Duodenal mucosa (tissue), 2 donors: ENCODE measurements around the gene DNM2.

Source experiments
- H3K27ac ChIP-seq: one replicate; pipeline ENCODE4 v1.7.0; 2013; ENCODE audit warnings: low read depth, low read length
- H3K27me3 ChIP-seq, 2 donors: one replicate each; pipeline ENCODE4 v1.7.0; 2013; ENCODE audit warnings: low read length in 2 of 2, control low read depth in 1 of 2; ENCODE audit not compliant: insufficient read depth in 2 of 2, control insufficient read depth in 1 of 2
- H3K36me3 ChIP-seq, 2 donors: one replicate each; pipeline ENCODE4 v1.7.0; 2013; ENCODE audit warnings: low read length in 2 of 2, control low read depth in 1 of 2; ENCODE audit not compliant: insufficient read depth in 2 of 2, control insufficient read depth in 1 of 2
- H3K4me1 ChIP-seq, 2 donors: one replicate each; pipeline ENCODE4 v1.7.0; 2013; ENCODE audit warnings: low read length in 2 of 2, control low read depth in 1 of 2; ENCODE audit not compliant: insufficient read depth in 2 of 2, control insufficient read depth in 1 of 2
- H3K4me3 ChIP-seq, 2 donors: one replicate each; pipeline ENCODE4 v1.7.0; 2013; ENCODE audit warnings: low read length in 2 of 2, low read depth in 1 of 2
- H3K9ac ChIP-seq, 2 donors: one replicate each; pipeline ENCODE4 v1.7.0; 2013; ENCODE audit warnings: low read length in 2 of 2, low read depth in 1 of 2
- H3K9me3 ChIP-seq, 2 donors: one replicate each; pipeline ENCODE4 v1.7.0; 2013; ENCODE audit warnings: low read length in 2 of 2, control low read depth in 1 of 2; ENCODE audit not compliant: control insufficient read depth in 1 of 2

DNM2 gene

GRCh38 chr19:10688545-10689280, 29.2 kb upstream of the DNM2 start:
- no peak overlapping the region for H3K27ac ChIP-seq
- H3K36me3 ChIP-seq, result peaks cover 54 to 85% of the 10 kb centered on the region in 2 donors

GRCh38 chr19:10690341-10690781, 27.5 kb upstream of the DNM2 start:
- no peak overlapping the region for H3K9ac ChIP-seq
- H3K4me3 ChIP-seq, result no peak overlapping the region
- H3K27me3 ChIP-seq, result no peaks in the 10 kb centered on the region
- H3K4me1 ChIP-seq, result peaks cover 3 to 5% of the 10 kb centered on the region in 2 donors
- peaks cover 41 to 68% of the 10 kb centered on the region in 2 donors for H3K36me3 ChIP-seq
- no peaks in the 10 kb centered on the region for H3K9me3 ChIP-seq
- no peak overlapping the region for H3K27ac ChIP-seq

More at GRCh38 chr19:10688545-10689280, 29.2 kb upstream of the DNM2 start:
- Histone ChIP-seq H3K9ac (no peak overlapping the region), H3K27me3 (no peaks in the 10 kb centered on the region), H3K4me1 (no peaks in the 10 kb centered on the region), H3K9me3 (no peaks in the 10 kb centered on the region), H3K4me3 (no peak overlapping the region)

GRCh38 chr19:10691178-10691881, 26.5 kb upstream of the DNM2 start:
- Histone ChIP-seq H3K27ac (no peak overlapping the region), H3K4me1 (peaks cover 4 to 11% of the 10 kb centered on the region in 2 donors), H3K36me3 (peaks cover 37 to 63% of the 10 kb centered on the region in 2 donors), H3K4me3 (no peak overlapping the region), H3K9me3 (no peaks in the 10 kb centered on the region), H3K27me3 (no peaks in the 10 kb centered on the region), H3K9ac (no peak overlapping the region)

- no peaks in the 10 kb centered on the region for H3K27me3 ChIP-seq
- H3K27ac ChIP-seq, result no peak overlapping the region
- no peak overlapping the region for H3K4me3 ChIP-seq
- peaks cover 4 to 11% of the 10 kb centered on the region in 2 donors for H3K4me1 ChIP-seq
- H3K9me3 ChIP-seq, result no peaks in the 10 kb centered on the region
- H3K9ac ChIP-seq, result no peak overlapping the region
- peaks cover 37 to 57% of the 10 kb centered on the region in 2 donors for H3K36me3 ChIP-seq
These were observed 26.0 kb upstream of the DNM2 start for GRCh38 chr19:10691883-10692282.

GRCh38 chr19:10692673-10693264, 25.1 kb upstream of the DNM2 start:
- H3K27ac ChIP-seq, result no peak overlapping the region
- peaks cover 33 to 49% of the 10 kb centered on the region in 2 donors for H3K36me3 ChIP-seq
- no peaks in the 10 kb centered on the region for H3K9me3 ChIP-seq
- no peaks in the 10 kb centered on the region for H3K27me3 ChIP-seq
- peaks cover 4 to 11% of the 10 kb centered on the region in 2 donors for H3K4me1 ChIP-seq
- H3K9ac ChIP-seq, result no peak overlapping the region
- H3K4me3 ChIP-seq, result no peak overlapping the region

GRCh38 chr19:10694706-10695307, 23.1 kb upstream of the DNM2 start:
- peaks cover 16 to 30% of the 10 kb centered on the region in 2 donors for H3K36me3 ChIP-seq
- no peak overlapping the region for H3K4me3 ChIP-seq
- no peaks in the 10 kb centered on the region for H3K9me3 ChIP-seq
- no peaks in the 10 kb centered on the region for H3K27me3 ChIP-seq
- H3K4me1 ChIP-seq, result peaks cover 4 to 11% of the 10 kb centered on the region in 2 donors
- no peak overlapping the region for H3K27ac ChIP-seq
- H3K9ac ChIP-seq, result no peak overlapping the region

- H3K4me1 ChIP-seq, result peaks cover 4 to 11% of the 10 kb centered on the region in 2 donors
- no peaks in the 10 kb centered on the region for H3K9me3 ChIP-seq
- H3K27me3 ChIP-seq, result no peaks in the 10 kb centered on the region
- H3K36me3 ChIP-seq, result peaks cover 9 to 21% of the 10 kb centered on the region in 2 donors
- H3K4me3 ChIP-seq, result peak overlapping the region; percentile 51 to 62
- H3K9ac ChIP-seq, result no peak overlapping the region
- H3K27ac ChIP-seq, result no peak overlapping the region
These were observed 22.2 kb upstream of the DNM2 start for GRCh38 chr19:10695401-10696398.

- Histone ChIP-seq H3K9ac (no peak overlapping the region), H3K9me3 (no peaks in the 10 kb centered on the region)
These were observed 18.1 kb upstream of the DNM2 start for GRCh38 chr19:10699650-10700335.

More at GRCh38 chr19:10699650-10700335, 18.1 kb upstream of the DNM2 start:
- Histone ChIP-seq H3K36me3 (no peaks in the 10 kb centered on the region), H3K27ac (no peak overlapping the region), H3K27me3 (no peaks in the 10 kb centered on the region), H3K4me1 (peaks cover 8 to 22% of the 10 kb centered on the region in 2 donors), H3K4me3 (no peak overlapping the region)
